Measurements from ENCODE around the gene ADH1A.

DNA sequence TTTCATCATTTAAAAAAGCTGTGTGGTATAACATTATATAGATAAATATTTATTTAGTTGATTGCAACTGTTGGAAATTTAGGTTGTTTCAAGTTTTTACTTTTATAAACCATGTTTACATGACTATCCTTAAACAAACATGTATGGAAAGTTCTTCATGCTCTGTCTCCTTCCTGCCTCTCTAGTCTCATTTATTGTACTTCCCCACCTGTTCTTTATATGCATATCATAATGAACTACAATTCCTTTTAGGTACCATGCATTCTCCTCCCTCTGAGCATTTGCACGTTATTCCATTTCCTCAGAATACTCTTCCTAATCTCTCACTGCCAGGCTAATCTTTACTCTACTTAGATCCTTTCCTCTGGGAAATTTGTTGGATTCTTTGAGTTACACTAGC lies 54.8 kb downstream of the ADH1A start:
- TF ChIP-seq, protein P1, sequence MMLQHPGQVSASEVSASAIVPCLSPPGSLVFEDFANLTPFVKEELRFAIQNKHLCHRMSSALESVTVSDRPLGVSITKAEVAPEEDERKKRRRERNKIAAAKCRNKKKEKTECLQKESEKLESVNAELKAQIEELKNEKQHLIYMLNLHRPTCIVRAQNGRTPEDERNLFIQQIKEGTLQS (IDR thresholded peaks at IDR 0.05) = no peak
- no peak for TF ChIP-seq POLR2A (IDR thresholded peaks at IDR 0.05; ENCODE audit: borderline replicate concordance, extremely low read depth, insufficient read depth, insufficient read length)
- TF ChIP-seq, protein P2, sequence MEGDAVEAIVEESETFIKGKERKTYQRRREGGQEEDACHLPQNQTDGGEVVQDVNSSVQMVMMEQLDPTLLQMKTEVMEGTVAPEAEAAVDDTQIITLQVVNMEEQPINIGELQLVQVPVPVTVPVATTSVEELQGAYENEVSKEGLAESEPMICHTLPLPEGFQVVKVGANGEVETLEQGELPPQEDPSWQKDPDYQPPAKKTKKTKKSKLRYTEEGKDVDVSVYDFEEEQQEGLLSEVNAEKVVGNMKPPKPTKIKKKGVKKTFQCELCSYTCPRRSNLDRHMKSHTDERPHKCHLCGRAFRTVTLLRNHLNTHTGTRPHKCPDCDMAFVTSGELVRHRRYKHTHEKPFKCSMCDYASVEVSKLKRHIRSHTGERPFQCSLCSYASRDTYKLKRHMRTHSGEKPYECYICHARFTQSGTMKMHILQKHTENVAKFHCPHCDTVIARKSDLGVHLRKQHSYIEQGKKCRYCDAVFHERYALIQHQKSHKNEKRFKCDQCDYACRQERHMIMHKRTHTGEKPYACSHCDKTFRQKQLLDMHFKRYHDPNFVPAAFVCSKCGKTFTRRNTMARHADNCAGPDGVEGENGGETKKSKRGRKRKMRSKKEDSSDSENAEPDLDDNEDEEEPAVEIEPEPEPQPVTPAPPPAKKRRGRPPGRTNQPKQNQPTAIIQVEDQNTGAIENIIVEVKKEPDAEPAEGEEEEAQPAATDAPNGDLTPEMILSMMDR (IDR thresholded peaks at IDR 0.05 in 2 of 3, conservative IDR thresholded peaks at IDR 0.05 in 1 of 3; ENCODE audit: borderline replicate concordance in 1 of 3, insufficient read depth in 1 of 3, low read depth in 2 of 3, low read length in 2 of 3) = no peak
- TF ChIP-seq, protein P3, sequence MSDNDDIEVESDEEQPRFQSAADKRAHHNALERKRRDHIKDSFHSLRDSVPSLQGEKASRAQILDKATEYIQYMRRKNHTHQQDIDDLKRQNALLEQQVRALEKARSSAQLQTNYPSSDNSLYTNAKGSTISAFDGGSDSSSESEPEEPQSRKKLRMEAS (IDR thresholded peaks at IDR 0.05) = no peak
- TF ChIP-seq, protein P4, sequence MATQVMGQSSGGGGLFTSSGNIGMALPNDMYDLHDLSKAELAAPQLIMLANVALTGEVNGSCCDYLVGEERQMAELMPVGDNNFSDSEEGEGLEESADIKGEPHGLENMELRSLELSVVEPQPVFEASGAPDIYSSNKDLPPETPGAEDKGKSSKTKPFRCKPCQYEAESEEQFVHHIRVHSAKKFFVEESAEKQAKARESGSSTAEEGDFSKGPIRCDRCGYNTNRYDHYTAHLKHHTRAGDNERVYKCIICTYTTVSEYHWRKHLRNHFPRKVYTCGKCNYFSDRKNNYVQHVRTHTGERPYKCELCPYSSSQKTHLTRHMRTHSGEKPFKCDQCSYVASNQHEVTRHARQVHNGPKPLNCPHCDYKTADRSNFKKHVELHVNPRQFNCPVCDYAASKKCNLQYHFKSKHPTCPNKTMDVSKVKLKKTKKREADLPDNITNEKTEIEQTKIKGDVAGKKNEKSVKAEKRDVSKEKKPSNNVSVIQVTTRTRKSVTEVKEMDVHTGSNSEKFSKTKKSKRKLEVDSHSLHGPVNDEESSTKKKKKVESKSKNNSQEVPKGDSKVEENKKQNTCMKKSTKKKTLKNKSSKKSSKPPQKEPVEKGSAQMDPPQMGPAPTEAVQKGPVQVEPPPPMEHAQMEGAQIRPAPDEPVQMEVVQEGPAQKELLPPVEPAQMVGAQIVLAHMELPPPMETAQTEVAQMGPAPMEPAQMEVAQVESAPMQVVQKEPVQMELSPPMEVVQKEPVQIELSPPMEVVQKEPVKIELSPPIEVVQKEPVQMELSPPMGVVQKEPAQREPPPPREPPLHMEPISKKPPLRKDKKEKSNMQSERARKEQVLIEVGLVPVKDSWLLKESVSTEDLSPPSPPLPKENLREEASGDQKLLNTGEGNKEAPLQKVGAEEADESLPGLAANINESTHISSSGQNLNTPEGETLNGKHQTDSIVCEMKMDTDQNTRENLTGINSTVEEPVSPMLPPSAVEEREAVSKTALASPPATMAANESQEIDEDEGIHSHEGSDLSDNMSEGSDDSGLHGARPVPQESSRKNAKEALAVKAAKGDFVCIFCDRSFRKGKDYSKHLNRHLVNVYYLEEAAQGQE (IDR thresholded peaks at IDR 0.05; ENCODE audit: low read depth) = no peak
- TF ChIP-seq EZH2 (IDR thresholded peaks at IDR 0.05) = no peak
- no peak for TF ChIP-seq POLR2AphosphoS5 (IDR thresholded peaks at IDR 0.05; ENCODE audit: low read depth, low read length)
- TF ChIP-seq CEBPB (IDR thresholded peaks at IDR 0.05; ENCODE audit: low read depth) = no peak
- no peak for TF ChIP-seq ZNF274 (IDR thresholded peaks at IDR 0.05; ENCODE audit: low read depth, low read length)
- TF ChIP-seq RAD21 (IDR thresholded peaks at IDR 0.05; ENCODE audit: low read depth) = no peak

Measured in HCT116 (cell line).